GM23338 (cell line): ENCODE results near the gene FGGY.

ENCODE experiments used
- CREB1 ChIP-seq: fragments of 250-450 bp; sonication (Bioruptor Pico); IDR thresholded peaks from 2 replicates; pipeline ENCODE4 v1.5.0; 2020; ENCODE audit warnings: low read depth, mild to moderate bottlenecking, moderate library complexity
- CTCF ChIP-seq, 2 experiments: fragments of 200-600 bp in 1 of 2; sonication (generic) in 1 of 2; conservative IDR thresholded peaks; 2 replicates each; pipeline versions ENCODE4 v1.5.1 to v1.6.1; 2016 to 2017; ENCODE audit warnings: antibody characterized with exemption in 2 of 2, low read depth in 2 of 2, mild to moderate bottlenecking in 2 of 2, moderate library complexity in 1 of 2
- EZH2 ChIP-seq: fragments of 200-600 bp; sonication (generic); IDR thresholded peaks from one replicate; pipeline ENCODE4 v1.8.0; 2017; ENCODE audit warnings: antibody characterized with exemption, mild to moderate bottlenecking, low read depth; ENCODE audit not compliant: unreplicated experiment
- EZH2phosphoT487 ChIP-seq: fragments of 200-600 bp; sonication (generic); IDR thresholded peaks from one replicate; pipeline ENCODE4 v1.8.1; 2018; ENCODE audit warnings: antibody characterized with exemption; ENCODE audit not compliant: unreplicated experiment
- JUNB ChIP-seq: IDR thresholded peaks from one replicate; pipeline ENCODE4 v1.6.1; 2016; ENCODE audit warnings: antibody characterized with exemption; ENCODE audit not compliant: unreplicated experiment
- NANOG ChIP-seq: IDR thresholded peaks from 2 replicates; pipeline ENCODE4 v1.6.1; 2016; ENCODE audit warnings: antibody characterized with exemption, borderline replicate concordance
- POLR2AphosphoS5 ChIP-seq: IDR thresholded peaks from 2 replicates; pipeline ENCODE4 v1.6.1; 2016; ENCODE audit warnings: antibody characterized with exemption, low read depth
- REST ChIP-seq: IDR thresholded peaks from one replicate; pipeline ENCODE4 v1.6.1; 2018; ENCODE audit warnings: antibody characterized with exemption; ENCODE audit not compliant: unreplicated experiment
- STAT1 ChIP-seq: IDR thresholded peaks from one replicate; pipeline ENCODE4 v1.6.1; 2016; ENCODE audit warnings: antibody characterized with exemption; ENCODE audit not compliant: unreplicated experiment
- ZNF114 ChIP-seq: fragments of 250-450 bp; sonication (Bioruptor Pico); IDR thresholded peaks from 2 replicates; pipeline ENCODE4 v1.5.0; 2020; ENCODE audit warnings: mild to moderate bottlenecking, moderate library complexity
- ZNF331 ChIP-seq: fragments of 250-450 bp; sonication (Bioruptor Pico); IDR thresholded peaks from 2 replicates; pipeline ENCODE4 v1.5.0; 2020; ENCODE audit warnings: low read depth, mild to moderate bottlenecking, moderate library complexity
- ZNF462 ChIP-seq: fragments of 250-450 bp; sonication (Bioruptor Pico); IDR thresholded peaks from 2 replicates; pipeline ENCODE4 v1.5.0; 2020; ENCODE audit warnings: mild to moderate bottlenecking, moderate library complexity
- TF ChIP-seq, protein P1 (sequence below): IDR thresholded peaks from 2 replicates; pipeline ENCODE4 v1.6.1; 2016; ENCODE audit warnings: antibody characterized with exemption

DNA sequence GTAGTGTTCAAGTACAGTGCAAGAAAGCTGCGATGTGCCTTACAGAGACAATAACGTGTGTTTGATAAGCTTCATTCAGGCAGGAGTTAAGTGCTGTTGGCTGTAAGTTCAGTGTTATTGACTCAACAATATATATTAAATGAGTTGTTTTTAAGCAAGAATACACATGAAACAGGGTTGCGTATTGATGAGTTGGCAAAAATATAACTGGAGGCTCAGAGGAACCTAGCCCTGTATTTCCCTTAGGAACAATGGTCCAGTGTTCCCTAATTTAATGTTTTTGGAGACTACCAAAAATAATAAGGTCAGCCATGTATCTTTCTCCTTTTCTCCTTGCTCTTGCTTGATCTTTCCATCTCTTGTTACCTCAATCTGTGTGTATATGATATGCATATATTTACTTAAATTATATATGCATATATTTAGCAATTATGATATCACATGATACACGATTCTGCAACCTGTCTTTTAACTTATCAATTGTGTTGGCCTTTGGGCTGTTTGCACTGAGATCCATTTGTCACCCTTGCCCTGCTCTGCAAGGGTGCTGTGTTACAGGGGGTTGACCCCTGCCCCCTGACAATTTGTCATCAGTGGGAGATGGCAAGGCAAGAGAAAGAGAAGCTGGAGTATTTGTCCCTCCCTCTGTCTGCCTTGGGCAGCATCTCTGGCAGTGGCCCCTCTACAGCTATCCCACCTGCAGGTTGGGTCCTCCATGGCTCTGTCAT, 109.7 kb downstream of the FGGY start:
- no peak for TF ChIP-seq CTCF (conservative IDR thresholded peaks at IDR 0.05; ENCODE audit: low read depth in 2 of 2)
- no peak for TF ChIP-seq EZH2phosphoT487
- no peak for TF ChIP-seq POLR2AphosphoS5
- no peak for TF ChIP-seq REST
- no peak for TF ChIP-seq EZH2
- no peak for TF ChIP-seq CREB1
- no peak for TF ChIP-seq JUNB
- TF ChIP-seq, protein P1, sequence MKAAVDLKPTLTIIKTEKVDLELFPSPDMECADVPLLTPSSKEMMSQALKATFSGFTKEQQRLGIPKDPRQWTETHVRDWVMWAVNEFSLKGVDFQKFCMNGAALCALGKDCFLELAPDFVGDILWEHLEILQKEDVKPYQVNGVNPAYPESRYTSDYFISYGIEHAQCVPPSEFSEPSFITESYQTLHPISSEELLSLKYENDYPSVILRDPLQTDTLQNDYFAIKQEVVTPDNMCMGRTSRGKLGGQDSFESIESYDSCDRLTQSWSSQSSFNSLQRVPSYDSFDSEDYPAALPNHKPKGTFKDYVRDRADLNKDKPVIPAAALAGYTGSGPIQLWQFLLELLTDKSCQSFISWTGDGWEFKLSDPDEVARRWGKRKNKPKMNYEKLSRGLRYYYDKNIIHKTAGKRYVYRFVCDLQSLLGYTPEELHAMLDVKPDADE: no peak
- no peak for TF ChIP-seq ZNF462 (CRISPR knock-in tag)
- TF ChIP-seq ZNF331 (CRISPR knock-in tag): no peak
- no peak for TF ChIP-seq STAT1
- no peak for TF ChIP-seq NANOG
- TF ChIP-seq ZNF114: no peak
